NCI-H748 (cell line): ENCODE measurements around the gene FBXO8.
"Not testable (repeated sequence)": the region's sequence is repeated elsewhere in the genome, so short reads cannot be mapped to it uniquely, and the experiment has no call there.

Source experiments
- DNase-seq: peaks from one replicate; lab custom pipeline; 2025; ENCODE audit not compliant: unreplicated experiment; lab: John Stamatoyannopoulos, UW

The FBXO8 gene

GRCh38 chr4:174284487-174284886 lies 1.0 kb upstream of the FBXO8 start:
- DNase-seq = no peak

GRCh38 chr4:174282836-174283506 lies 496 bp downstream of the FBXO8 start:
- DNase-seq = peak; percentile 96

- no peak for DNase-seq
Measured at GRCh38 chr4:174281901-174282300, 1.6 kb downstream of the FBXO8 start.

DNA sequence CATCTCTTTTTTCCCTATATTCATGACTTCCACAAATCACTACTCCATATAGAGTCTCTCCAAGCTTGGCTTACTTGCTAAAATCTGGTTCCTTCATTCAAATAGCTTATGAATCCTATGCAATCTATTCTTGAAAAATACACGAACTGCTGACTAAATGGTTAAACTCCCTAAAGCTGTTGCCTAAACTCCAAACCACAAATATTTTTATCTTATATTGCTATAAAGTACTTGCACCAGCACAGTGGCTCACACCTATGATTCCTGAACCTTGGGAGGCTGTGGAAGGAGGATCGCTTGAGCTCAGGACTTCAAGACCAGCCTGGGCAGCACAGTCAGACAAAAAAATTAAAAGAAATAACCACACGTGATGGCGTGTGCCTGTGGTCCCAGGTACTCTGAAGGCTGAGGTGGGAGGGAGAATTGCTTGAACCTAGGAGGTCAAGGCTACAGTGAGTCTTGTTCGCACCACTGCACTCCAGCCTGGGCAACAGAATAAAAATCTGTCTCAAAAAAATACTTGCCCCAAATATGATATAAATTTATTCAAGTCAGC lies 2.2 kb downstream of the FBXO8 start:
- DNase-seq = peak; percentile 62

GRCh38 chr4:174279433-174280155 lies 3.9 kb downstream of the FBXO8 start:
- no peak for DNase-seq

DNA sequence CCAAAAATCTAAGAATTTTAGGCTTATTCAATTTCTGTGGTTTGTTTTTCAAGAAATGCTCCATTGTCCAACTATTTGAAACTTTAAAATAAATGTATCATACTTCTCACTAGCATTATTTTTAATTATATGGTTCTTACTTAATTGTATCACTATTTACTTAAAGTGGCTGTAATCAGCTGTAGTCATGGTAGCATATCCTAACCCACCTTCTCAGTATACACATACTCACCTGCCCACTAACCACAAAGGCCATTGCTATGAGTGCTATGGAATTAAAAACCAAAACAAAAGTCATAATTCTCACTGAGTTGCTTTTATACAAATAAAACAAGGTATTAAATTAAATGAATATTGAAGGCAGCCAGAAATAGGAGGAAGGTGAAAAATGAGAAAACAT lies 5.0 kb downstream of the FBXO8 start:
- DNase-seq = peak; percentile 85

- peak; percentile 52 for DNase-seq
Measured at GRCh38 chr4:174277433-174277832, 6.0 kb downstream of the FBXO8 start.

DNA sequence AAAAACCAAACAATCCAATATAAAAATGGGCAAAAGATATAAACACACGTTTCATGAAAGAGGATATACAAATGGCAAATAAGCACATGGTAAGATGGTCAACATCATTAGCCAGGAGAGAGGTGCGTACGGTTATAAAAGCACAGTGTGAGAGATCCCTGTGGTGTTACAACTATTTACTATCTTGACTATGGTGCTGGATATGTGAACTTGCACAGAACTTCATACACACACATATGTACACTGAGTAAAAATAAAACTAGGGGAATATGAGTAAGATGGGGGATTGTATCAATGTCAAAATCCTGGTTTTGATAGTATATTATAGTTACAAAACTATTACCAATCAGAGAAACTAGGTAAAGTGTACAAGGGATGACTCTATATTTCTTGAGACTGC lies 8.4 kb downstream of the FBXO8 start:
- DNase-seq = peak; percentile 84

DNA sequence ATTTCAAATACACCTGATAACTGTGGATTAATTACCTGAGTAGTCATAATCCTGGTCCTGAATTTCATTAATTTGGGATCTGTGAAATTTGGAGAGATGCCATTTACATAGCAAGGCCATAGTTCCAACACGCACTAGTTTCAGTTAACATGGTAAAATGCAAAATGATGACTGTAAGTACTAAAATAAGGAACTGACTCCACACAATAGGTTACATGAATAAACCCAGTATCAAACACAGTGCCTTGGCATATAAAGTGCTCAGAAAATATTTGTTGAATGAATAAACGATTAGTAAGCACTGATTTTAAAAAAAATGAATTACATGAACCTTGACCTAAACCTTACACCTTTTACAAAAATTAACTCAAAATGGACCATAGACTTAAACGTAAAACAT lies 9.0 kb downstream of the FBXO8 start:
- peak; percentile 28 for DNase-seq

GRCh38 chr4:174273930-174274329 lies 9.5 kb downstream of the FBXO8 start:
- peak; percentile 87 for DNase-seq

DNA sequence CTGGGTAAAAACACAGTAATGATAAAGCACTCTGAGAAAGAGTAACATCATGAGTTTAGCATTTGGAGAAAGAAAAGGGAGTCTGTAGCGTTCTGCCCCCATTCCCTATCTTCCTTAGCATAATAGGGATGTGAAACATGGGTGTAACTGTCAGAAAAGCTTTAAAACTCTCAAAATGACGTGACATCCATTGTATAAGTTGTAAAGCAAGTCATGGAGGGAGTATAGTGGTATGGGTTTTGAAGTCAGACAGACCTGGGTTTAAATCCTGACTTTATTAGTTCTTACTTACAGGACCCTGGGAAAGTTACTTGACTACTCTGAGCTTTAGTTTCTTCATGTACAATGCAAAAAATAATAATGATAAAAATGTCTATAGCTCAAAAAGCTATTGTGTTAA lies 17.1 kb downstream of the FBXO8 start:
- peak; percentile 69 for DNase-seq

GRCh38 chr4:174265916-174266315 lies 17.6 kb downstream of the FBXO8 start:
- DNase-seq = peak; percentile 86

DNA sequence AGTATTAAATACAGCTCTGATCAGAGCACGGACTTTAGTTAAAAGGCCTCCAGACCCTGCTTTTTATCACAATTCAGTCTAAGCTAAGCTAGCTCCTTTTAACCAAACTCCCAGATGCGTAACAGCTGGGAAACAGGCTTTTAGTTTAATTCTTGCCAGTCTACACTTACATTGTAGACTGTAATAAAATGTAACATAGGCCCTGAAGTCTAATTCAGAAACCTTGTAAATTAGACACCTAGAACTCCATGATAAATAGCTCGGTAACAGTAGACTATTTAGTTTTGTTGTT lies 20.1 kb downstream of the FBXO8 start:
- peak; percentile 40 for DNase-seq

- peak; percentile 75 for DNase-seq
Measured at GRCh38 chr4:174262624-174263444, 20.6 kb downstream of the FBXO8 start.

- DNase-seq = not testable (repeated sequence)
Measured at GRCh38 chr4:174261432-174261831, 22.0 kb downstream of the FBXO8 start.

DNA sequence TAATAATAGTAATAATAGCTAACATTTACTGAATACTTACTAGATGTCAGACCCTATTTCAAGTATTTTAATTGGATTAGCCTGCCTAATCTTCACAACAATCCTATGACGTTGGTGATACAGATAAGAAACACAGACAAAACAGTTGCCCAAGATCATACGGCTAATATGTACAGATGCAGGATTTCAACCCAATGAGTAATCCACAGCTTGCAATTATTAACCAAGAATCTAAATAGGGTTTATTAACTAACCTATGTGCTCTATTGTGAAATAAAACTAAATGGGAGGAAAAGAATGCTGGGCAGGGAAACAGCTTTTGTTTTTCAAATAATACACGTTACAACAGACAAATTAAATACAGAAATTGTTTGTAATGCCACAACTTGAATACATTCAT lies 23.4 kb downstream of the FBXO8 start:
- peak; percentile 62 for DNase-seq

GRCh38 chr4:174259580-174259979 lies 23.9 kb downstream of the FBXO8 start:
- peak; percentile 74 for DNase-seq

DNA sequence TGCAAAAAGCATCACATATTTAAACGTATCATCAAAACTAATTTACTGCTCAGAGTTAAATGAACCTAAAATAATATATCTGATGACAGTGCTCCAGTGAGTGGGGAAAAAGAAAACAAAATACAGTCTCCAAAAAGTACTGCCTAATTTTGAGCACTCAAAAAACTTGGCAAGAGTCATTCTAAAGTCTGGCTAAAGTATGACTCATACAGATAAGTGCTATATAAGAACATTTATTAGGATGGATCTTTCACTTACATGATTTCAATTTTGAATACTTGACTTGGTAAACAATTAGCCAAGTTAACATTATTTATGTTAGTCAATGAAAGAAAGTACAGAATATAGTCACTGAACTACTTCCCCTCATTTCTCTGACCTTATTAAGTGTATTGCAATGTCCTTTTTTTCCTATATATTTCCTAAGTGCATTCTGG lies 27.2 kb downstream of the FBXO8 start:
- no peak for DNase-seq

DNA sequence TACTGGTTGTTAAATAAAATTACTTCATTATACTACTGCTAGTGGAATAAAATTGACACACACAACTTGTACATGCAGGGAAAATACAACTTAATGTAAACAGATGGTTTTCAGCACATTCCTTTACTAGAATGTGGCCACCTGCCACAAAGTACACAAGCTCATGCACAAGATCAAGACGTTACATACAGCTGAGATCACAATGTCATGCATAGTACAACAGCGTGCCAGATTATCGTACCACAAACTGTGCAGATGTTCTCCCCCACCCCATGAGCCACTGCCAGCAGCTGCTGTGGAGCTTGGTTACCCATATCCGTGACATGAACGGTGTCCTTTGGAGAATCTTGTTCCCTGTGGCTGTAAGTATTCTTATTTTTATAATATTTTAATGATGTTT lies 27.7 kb downstream of the FBXO8 start:
- peak; percentile 13 for DNase-seq

GRCh38 chr4:174255374-174255773 lies 28.1 kb downstream of the FBXO8 start:
- DNase-seq = no peak

GRCh38 chr4:174254613-174255012 lies 28.9 kb downstream of the FBXO8 start:
- DNase-seq = no peak

DNA sequence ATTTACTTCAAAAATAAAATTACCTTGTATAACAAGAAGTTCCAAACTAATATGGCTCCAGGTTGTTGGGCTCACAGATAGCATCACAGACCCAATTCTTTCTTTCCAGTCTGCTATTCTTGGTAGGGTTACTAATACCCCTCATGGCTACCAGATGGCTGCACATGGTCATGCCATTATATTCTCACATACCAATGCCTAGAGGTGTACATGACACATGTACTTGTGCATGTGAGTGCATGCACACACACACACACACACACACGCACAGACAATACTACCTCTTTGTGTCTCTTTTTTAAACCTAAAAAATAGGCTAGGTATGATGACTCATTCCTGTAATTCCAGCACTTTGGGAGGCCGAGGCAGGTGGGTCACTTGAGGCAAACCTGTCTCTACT lies 31.1 kb downstream of the FBXO8 start:
- no peak for DNase-seq
